HG02798 (cell line): ENCODE data around the gene NCKAP5.

ENCODE experiments used
- ATAC-seq: cut with Tn5 transposase; IDR thresholded peaks from one replicate; pipeline ENCODE4 v1.9.1; 2021; ENCODE audit warnings: mild to moderate bottlenecking; ENCODE audit not compliant: unreplicated experiment, poor library complexity

Gene NCKAP5

GRCh38 chr2:133568172-133568571, at the start of gene NCKAP5:
TSS of gene NCKAP5 (minus strand) at chr2:133568463. CDS start at chr2:133517526, 50,937 bp downstream.
- no peak for ATAC-seq

DNA sequence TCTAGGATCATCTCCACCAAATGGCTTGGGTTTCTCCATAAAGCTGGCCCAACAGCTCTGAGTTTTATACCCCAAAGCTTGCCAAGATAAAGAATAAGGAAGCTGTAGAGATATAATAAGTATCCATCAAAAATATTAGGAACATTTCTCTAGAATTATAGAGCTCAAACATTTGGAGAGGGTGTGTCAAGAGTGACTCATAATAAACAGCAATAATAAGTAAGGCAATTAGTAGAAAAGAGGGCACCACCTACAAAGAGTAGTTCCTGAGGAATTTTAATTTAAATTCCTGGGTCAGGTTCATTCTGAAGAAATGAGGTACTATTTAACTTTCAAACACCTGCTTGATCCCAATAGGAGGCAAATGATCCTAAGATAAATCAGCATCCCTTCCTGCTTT, 41.4 kb upstream of the NCKAP5 start:
- no peak for ATAC-seq

DNA sequence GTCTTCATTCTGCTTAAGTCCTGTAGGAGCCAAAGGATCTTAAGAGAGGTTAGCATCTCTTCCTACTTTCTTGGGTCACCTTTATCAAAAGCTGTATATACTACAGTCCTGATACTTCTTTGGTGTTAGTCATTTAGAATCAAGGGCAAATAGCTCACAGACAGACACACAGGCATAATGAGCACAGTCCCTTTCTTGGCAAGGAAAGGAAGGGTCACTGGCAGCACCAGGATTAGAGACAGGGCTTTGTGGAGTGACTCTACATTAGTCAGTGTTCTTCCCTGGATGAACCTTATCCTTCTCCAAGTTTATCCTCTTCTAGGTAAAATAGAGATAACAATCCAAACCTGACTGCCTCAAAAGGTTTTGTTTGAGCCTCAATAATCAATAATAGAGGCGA, 40.0 kb upstream of the NCKAP5 start:
- no peak for ATAC-seq

GRCh38 chr2:133607679-133608078, 39.4 kb upstream of the NCKAP5 start:
- no peak for ATAC-seq

GRCh38 chr2:133606616-133607015, 38.4 kb upstream of the NCKAP5 start:
- ATAC-seq: no peak

GRCh38 chr2:133605766-133606137, 37.5 kb upstream of the NCKAP5 start:
- no peak for ATAC-seq

DNA sequence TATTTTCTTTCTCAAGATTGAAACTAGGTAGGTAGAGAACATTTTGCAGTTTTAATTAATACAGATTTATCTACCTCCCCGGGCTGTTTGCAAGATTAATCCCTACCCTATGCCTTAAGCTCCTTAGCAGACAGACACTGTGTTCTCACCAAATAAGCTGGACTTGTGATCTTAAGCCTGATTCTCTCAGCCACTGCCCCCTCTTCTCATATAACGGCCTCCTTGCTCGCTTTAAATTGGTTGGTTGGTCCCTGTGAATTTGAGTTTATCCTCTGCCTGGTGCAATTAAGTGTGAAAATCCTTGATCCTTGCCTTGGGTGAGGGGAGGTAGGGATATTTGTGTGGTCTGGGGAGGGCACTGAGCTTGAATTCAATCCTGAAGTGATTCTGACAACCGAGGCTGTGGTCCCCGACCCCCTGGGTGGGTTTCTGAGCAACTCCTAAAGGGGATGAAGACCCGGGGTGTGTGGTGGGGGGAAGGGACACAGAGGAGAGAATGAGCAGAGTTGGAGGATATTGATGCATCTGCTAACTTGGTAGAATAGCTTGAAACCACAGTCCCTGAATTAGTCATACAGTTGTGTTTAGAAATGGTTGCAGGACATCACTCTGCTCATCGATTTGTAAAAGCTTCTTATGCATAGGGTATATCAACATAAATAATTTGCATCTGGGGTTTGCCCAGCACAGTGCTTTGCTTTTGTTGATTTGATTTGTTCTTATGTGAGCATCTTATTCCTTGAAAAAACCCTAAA, 36.9 kb upstream of the NCKAP5 start:
- no peak for ATAC-seq

DNA sequence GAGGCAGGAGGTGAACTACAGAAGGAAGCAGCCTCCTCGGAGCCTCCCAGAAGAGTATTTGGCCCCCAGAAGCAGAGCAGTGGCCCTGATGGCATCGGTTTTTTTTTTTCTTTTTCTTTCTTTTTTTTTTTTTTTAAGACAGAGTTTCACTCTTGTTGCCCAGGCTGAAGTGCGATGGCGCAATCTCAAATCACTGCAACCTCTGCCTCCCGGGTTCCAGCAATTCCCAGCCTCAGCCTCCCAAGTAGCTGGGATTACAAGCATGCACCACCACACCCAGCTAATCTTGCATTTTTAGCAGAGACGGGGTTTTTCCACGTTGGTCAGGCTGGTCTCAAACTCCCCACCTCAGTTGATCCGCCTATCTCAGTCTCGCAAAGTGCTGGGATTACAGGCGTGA, 34.8 kb upstream of the NCKAP5 start:
- ATAC-seq: no peak

- no peak for ATAC-seq
Observed at GRCh38 chr2:133602538-133602937, 34.3 kb upstream of the NCKAP5 start.

DNA sequence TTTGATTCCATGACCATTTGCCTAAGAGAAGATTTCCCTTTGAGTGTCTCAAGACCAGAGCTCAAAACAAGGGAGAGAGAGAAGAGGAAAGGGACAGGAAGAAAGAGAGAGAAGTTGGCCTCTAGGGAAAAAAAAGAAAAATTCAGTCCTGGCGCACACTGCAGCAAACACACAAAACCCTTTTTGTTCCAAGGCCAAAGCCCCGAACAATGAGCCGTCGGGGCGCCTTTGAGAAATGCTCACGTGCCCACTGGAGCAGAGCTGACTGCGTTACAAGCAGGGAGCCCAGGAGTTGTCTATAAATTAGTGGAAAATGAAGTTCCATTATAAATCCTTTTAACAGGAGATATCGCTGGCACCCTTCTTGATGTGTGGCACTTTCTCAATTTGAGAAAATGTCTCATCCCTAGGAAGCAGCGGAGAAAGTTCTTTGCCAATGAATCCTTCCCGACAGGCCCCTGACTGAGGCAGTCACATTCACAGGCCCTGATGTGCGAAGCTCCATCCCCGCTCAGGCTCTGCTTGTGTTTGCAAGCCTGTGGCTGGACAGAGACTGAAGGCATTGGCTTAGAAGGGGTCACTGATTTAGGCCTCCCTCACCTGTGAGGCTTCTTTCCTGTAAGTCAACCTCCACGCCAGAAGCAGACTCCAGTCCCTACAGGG, 32.1 kb upstream of the NCKAP5 start:
- no peak for ATAC-seq

- ATAC-seq: no peak
Observed at GRCh38 chr2:133599811-133600210, 31.5 kb upstream of the NCKAP5 start.

DNA sequence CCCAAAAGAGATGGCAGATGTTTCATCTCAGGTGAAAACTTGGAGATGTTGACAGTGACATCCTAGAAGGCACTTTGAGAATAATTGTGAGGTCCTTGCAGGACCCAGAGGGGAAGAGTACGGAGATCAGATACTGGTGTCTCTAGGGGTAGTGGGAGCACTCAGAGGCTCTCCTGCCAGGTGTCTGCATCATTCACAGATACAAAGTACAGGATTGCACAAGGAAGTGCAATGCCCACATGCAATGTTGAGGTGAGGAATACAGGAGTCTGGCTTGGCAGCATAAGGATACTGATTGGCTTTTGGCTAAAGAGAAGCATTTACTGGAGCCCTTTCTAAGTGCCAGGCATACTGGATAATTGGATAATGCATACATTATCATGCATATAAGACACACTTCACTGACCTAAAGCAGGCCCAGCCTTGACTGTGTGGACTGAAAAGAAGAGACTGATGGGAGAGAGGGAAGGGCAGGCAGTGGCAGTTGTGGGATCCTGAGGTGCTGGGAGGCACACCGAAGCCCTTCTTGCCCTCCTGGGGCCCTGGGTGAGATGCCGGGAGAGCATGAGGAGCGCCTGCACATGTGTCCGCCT, 31.0 kb upstream of the NCKAP5 start:
- no peak for ATAC-seq

DNA sequence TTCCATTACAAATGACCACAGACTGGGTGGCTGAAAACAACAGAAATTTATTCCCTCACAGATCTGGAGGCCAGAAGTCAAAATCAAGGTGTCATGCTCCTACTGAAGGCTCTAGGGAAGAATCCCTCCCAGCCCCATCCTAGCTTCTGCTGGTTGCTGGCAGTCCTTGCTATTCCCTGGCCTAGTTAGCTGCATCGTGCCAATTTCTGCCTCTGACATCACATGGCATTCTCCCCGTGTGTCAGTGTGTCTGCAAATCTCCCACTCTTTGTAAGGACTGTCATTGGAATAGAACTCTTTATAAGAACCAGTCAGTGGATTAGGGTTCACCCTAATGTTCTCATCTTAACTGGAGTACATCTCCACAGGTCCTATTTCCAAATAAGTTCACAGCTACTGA, 30.5 kb upstream of the NCKAP5 start:
- no peak for ATAC-seq

GRCh38 chr2:133596701-133597393, 28.6 kb upstream of the NCKAP5 start:
- no peak for ATAC-seq

DNA sequence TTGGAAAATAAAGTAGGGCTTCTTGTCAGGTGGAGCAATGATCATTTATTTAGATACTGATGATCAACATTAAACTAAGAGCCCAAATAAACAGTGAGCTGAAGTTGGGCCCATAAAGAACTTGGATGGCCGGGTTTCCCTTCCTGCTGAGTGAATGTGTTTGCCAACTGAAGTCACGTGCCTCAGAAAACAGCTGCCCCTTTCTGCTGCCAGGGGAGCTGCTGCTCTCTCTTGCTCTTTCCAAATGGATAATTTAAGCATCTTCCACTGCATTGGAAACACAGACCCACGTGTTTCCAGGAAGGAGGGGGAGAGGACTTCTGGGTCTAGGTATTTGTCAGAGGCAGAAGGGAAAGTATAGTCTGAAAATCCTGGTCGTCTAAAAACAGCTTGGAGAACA, 22.9 kb upstream of the NCKAP5 start:
- no peak for ATAC-seq

DNA sequence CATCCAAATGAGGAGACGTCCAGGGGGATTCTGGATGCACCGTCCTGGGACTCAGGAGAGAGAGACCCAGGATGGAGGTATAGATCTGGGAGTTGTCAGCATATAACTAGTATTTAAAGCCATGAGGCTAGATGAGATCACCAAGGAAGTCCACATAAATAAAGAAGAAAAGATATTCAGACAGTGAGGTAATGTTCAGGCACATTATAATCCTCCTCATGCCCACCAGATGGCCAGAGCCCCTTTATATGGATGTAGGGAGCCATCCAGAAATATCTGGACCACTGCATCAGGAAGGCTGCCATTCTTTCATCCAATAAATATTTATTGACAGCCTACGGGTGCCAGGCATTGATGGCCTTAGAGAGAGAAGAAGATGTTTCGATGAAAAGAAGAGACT, 21.2 kb upstream of the NCKAP5 start:
- ATAC-seq: no peak

DNA sequence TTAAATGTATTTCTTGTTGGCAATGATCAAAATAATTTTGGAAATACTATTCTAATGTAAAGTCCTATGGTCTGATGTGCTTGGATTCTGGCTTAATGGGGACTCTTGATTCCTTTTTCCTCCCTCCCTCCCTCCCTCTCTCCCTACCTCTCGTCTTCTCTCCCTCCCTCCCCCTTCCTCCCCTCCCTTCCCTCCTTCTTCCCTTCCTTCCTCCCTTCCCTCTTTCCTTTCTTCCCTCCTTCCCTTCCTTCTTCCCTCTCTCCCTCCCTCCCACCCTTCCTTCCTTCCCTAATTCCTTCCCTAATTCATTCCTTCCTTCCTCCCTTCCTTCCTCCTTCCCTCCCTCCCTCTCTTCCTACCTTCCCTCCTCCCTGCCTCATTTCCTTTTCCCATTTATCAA, 19.9 kb upstream of the NCKAP5 start:
- no peak for ATAC-seq

DNA sequence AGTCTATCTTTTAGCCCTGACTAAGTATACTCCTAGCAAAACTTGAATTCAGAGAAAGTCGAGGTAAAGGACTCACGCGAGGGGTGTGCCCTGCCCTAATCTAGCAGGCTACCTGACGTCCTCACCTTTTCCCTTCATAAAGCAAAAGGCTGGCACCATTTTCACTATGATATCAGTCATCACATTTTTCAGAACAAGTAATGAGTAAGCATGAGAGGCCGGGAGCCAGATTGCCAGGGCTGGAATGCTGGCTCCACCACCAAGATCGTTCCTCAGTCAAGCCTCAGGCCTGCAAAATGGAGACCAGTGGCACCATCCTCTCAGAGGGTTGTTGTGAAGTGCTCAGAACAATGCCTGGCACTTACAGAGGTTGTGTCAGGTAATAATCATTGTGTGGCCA, 18.7 kb upstream of the NCKAP5 start:
- no peak for ATAC-seq

DNA sequence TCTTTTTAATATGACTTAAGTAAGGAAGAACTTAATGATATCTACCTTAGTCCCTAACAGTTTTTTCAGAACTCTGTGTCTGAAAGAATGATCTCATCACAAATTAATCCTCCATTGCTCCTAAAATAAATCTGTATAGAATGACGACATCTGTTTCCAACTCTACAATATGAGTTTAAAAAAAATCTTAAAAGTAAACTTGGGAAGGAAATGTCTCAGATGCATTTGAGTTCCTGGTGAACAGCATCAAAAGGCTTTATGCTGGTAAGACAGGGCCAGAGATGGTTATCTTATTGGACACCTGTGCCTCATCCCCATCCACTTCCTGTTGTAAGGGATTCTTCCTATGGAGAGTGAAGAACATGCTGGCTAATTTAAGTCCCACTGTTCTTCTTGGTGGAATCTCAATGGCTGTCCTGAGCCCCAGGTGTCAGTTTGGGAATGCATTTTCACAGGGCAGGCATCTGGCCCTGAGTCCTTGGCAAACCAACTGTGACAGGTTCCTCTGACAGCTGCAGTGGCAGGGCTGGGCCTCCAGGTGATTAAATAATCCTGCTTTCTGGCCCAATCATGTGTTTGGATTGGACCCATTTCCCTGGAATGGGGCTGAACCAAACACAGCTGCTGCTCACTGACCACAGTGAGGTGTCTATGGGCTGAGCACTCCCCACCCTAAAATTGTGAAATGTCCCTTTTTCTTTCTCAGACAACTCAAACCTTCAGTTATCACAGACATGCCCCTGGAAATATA, 12.9 kb upstream of the NCKAP5 start:
- no peak for ATAC-seq

- ATAC-seq: no peak
Observed at GRCh38 chr2:133579274-133579673, 11.0 kb upstream of the NCKAP5 start.
